ENCODE data around the gene SUPT16H. TPM values are rescaled to one million over a fixed set of nuclear protein-coding genes. Genes with fewer than 3 reads are reported as not detected.

Gene SUPT16H
- total RNA-seq, 1 experiment from 2014 or later = 65.4 TPM

DNA sequence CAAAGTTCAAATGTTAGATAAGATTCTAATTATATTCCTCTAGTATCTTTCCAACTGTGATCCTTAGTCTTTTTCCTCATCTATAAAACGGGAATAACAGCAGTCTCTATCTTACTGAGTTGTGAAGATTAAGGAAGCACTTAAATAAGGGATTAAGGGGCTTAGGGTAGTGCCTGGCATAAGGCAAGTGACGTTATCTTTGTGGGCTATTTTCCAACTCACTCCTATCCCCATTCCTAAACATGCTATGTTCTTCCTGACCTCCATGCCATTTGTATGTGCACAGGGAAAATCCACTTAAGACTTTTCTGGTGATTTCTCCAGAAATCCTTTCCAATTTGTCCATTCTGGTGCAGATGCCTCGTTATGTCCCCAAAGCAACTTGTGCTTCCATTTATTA lies 33.3 kb downstream of the SUPT16H start:
- Histone ChIP-seq H3K4me1 (replicated peaks; ENCODE audit: insufficient read depth) (no peaks in the 10 kb centered on the region), H3K4me2 (no peak overlapping the region), H3K36me3 (ENCODE audit: low read depth) (0 out of 2 replicates have a peak, but pooled peaks cover 6% of the 10 kb centered on the region), H3K4me3 (no peak overlapping the region), H3K9me3 (ENCODE audit: insufficient read depth, low read depth) (no peaks in the 10 kb centered on the region), H3K79me2 (ENCODE audit: low read depth) (no peaks in the 10 kb centered on the region), H3K27ac (no peak overlapping the region), H2AFZ (no peak overlapping the region), H4K20me1 (ENCODE audit: insufficient read depth) (no peaks in the 10 kb centered on the region), H3K9me2 (ENCODE audit: insufficient read depth) (no peaks in the 10 kb centered on the region), H3K27me3 (ENCODE audit: insufficient read depth, low read depth) (no peaks in the 10 kb centered on the region), H3F3A (ENCODE audit: insufficient read depth, low read depth) (peaks cover 4% of the 10 kb centered on the region; the same call in 1 of the 2 replicates)
- no TSS peak for BruUV-seq (replicated peaks)
- no peak for TF ChIP-seq EZH2 (IDR thresholded peaks at IDR 0.05; ENCODE audit: low read depth)
- TF ChIP-seq, protein P1, sequence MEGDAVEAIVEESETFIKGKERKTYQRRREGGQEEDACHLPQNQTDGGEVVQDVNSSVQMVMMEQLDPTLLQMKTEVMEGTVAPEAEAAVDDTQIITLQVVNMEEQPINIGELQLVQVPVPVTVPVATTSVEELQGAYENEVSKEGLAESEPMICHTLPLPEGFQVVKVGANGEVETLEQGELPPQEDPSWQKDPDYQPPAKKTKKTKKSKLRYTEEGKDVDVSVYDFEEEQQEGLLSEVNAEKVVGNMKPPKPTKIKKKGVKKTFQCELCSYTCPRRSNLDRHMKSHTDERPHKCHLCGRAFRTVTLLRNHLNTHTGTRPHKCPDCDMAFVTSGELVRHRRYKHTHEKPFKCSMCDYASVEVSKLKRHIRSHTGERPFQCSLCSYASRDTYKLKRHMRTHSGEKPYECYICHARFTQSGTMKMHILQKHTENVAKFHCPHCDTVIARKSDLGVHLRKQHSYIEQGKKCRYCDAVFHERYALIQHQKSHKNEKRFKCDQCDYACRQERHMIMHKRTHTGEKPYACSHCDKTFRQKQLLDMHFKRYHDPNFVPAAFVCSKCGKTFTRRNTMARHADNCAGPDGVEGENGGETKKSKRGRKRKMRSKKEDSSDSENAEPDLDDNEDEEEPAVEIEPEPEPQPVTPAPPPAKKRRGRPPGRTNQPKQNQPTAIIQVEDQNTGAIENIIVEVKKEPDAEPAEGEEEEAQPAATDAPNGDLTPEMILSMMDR (conservative IDR thresholded peaks at IDR 0.05) = no peak
- CTCF ChIA-PET = no interaction called here
- POLR2A ChIA-PET (ENCODE audit: unreplicated experiment) = no interaction called here
- DNase-seq = no peak
- intact Hi-C loops (cut with micrococcal nuclease; ENCODE audit: unreplicated experiment) = no loop called here

DNA sequence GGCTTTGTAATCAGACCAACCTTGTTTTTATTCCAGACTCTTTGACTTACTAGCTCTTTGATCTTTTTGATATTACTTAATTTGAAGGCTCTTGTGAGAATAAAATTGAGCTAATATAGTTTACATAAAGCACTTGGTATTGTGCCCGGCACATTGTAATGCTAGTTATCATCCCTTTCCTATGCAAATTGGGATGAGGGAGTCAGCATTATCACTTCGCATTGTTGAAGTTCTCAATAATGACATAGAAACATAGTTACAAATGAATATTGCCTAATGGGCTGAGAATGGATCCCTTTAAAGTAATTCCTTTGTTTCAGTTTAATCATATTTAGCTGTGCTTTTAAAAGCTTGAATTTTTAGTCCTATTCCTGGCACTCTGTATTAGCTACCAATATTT lies 36.6 kb downstream of the SUPT16H start:
- H3K4me2 ChIP-seq = no peak overlapping the region
- intact Hi-C loops (cut with micrococcal nuclease; ENCODE audit: unreplicated experiment) = no loop called here
- TF ChIP-seq EZH2 (IDR thresholded peaks at IDR 0.05; ENCODE audit: low read depth) = no peak
- TF ChIP-seq, protein P1 (conservative IDR thresholded peaks at IDR 0.05) = no peak
- POLR2A ChIA-PET (ENCODE audit: unreplicated experiment) = interaction anchor here (0.7 kb wide), 1 partner anchor 91 kb away, joined by 5 read pairs; no protein-coding TSS in a partner anchor
- no peaks in the 10 kb centered on the region for H3K27me3 ChIP-seq (ENCODE audit: insufficient read depth, low read depth)
- H3F3A ChIP-seq (ENCODE audit: insufficient read depth, low read depth) = peaks cover 4% of the 10 kb centered on the region; the same call in 1 of the 2 replicates
- H3K36me3 ChIP-seq (ENCODE audit: low read depth) = no peaks in the 10 kb centered on the region
- no peak for DNase-seq
- H2AFZ ChIP-seq = no peak overlapping the region
- H3K79me2 ChIP-seq (ENCODE audit: low read depth) = no peaks in the 10 kb centered on the region
- H3K9me2 ChIP-seq (ENCODE audit: insufficient read depth) = no peaks in the 10 kb centered on the region
- no peaks in the 10 kb centered on the region for H4K20me1 ChIP-seq (ENCODE audit: insufficient read depth)
- no peak overlapping the region for H3K27ac ChIP-seq
- no peaks in the 10 kb centered on the region for H3K9me3 ChIP-seq (ENCODE audit: insufficient read depth, low read depth)
- H3K4me3 ChIP-seq = no peak overlapping the region
- BruUV-seq (replicated peaks) = no TSS peak
- CTCF ChIA-PET = no interaction called here
- H3K4me1 ChIP-seq (replicated peaks; ENCODE audit: insufficient read depth) = no peaks in the 10 kb centered on the region

DNA sequence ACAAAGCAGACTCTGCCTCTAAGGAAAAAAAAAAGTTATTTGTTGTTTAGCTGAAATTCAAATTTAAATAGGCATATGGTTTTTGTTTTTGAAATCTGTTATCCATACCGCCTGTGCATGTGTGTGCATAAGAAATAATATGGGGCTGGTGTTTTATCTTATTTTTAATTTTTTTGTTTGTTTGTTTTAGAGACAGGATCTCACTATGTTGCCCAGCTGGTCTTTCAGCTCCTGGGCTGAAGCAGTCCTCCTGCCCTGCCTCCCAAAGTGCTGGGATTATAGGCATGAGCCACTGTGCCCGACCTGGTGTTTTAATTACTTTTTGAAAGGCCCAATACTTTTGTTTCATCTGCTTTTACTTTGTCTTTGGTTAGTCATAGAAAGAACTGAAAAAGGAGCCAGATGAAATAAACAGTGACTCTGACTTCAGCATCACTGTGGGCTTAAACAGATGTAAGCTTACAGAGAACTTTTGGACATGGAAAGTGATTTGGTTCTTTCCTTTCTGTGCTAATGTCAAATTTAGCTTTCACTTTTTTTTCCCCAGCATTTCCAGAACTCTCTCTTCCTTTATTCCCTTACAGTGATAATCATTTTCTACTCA lies 37.2 kb downstream of the SUPT16H start:
- no peak overlapping the region for H3K4me3 ChIP-seq
- no peaks in the 10 kb centered on the region for H4K20me1 ChIP-seq (ENCODE audit: insufficient read depth)
- POLR2A ChIA-PET (ENCODE audit: unreplicated experiment) = no interaction called here
- no peak overlapping the region for H2AFZ ChIP-seq
- no peaks in the 10 kb centered on the region for H3K9me3 ChIP-seq (ENCODE audit: insufficient read depth, low read depth)
- no peaks in the 10 kb centered on the region for H3K9me2 ChIP-seq (ENCODE audit: insufficient read depth)
- no peaks in the 10 kb centered on the region for H3K27me3 ChIP-seq (ENCODE audit: insufficient read depth, low read depth)
- H3K4me2 ChIP-seq = no peak overlapping the region
- H3K27ac ChIP-seq = no peak overlapping the region
- H3K79me2 ChIP-seq (ENCODE audit: low read depth) = no peaks in the 10 kb centered on the region
- intact Hi-C loops (cut with micrococcal nuclease; ENCODE audit: unreplicated experiment) = no loop called here
- H3F3A ChIP-seq (ENCODE audit: insufficient read depth, low read depth) = peaks cover 4% of the 10 kb centered on the region; the same call in 1 of the 2 replicates
- no peak for DNase-seq
- no peaks in the 10 kb centered on the region for H3K4me1 ChIP-seq (replicated peaks; ENCODE audit: insufficient read depth)
- no TSS peak for BruUV-seq (replicated peaks)
- CTCF ChIA-PET = interaction anchor here (0.6 kb wide), 1 partner anchor 128 kb away, joined by 20 read pairs; no protein-coding TSS in a partner anchor
- no peak for TF ChIP-seq EZH2 (IDR thresholded peaks at IDR 0.05; ENCODE audit: low read depth)
- TF ChIP-seq, protein P1 (conservative IDR thresholded peaks at IDR 0.05) = no peak
- no peaks in the 10 kb centered on the region for H3K36me3 ChIP-seq (ENCODE audit: low read depth)

Data from PC-9 (cell line).